Neural progenitor cell (in vitro differentiated cells): ENCODE results near the gene ZNF346.

Experiments used
- CTCF ChIP-seq: fragments of 200-600 bp; sonication (generic); IDR thresholded peaks from 2 replicates; pipeline ENCODE4 v1.5.1; 2017; ENCODE audit warnings: antibody characterized with exemption, mild to moderate bottlenecking
- EZH2 ChIP-seq: fragments of 200-600 bp; sonication (generic); IDR thresholded peaks from 2 replicates; pipeline ENCODE4 v1.6.1; 2017; ENCODE audit warnings: antibody characterized with exemption, mild to moderate bottlenecking, moderate library complexity

GRCh38 chr5:177094224-177095087 lies 72.0 kb downstream of the ZNF346 start:
- TF ChIP-seq EZH2 (no peak), CTCF (no peak)
